Right lobe of liver (tissue), 4 donors: Measurements from ENCODE around the gene GNB2.

ENCODE experiments used
- CTCF ChIP-seq, 4 donors: fragments of 200-600 bp in 3 of 4; fragments of 450-650 bp in 1 of 4; IDR thresholded peaks; one replicate each; pipeline versions ENCODE4 v1.5.1 to v1.8.0; 2016 to 2022; ENCODE audit warnings: antibody characterized with exemption in 4 of 4, mild to moderate bottlenecking in 2 of 4
- POLR2A ChIP-seq: fragments of 450-650 bp; IDR thresholded peaks from one replicate; pipeline ENCODE4 v1.6.1; 2017; ENCODE audit warnings: antibody characterized with exemption, mild to moderate bottlenecking
- donor health status: DM: no; HTN: no; CAD: no.
- donor health status: DM: no; HTN: no; CAD: no.
- donor health status: DM: no; HTN: yes; CAD: no.

- TF ChIP-seq CTCF (IDR thresholded peaks at IDR 0.05) (no peak), POLR2A (no peak)
Measured at GRCh38 chr7:100687261-100687660, 13.7 kb downstream of the GNB2 start.
